GM18526 (cell line): ENCODE measurements around the gene C6orf120.
A peak's percentile ranks its signal among the peaks of the same experiment; 100 is the strongest.

Experiments
- POLR2A ChIP-seq: IDR thresholded peaks from 3 replicates; pipeline ENCODE4 v1.6.1; 2011; ENCODE audit not compliant: insufficient read length; ENCODE audit errors: extremely low read depth

Gene C6orf120

GRCh38 chr6:169745405-169745804 lies 43.5 kb downstream of the C6orf120 start:
- TF ChIP-seq POLR2A: no peak

DNA sequence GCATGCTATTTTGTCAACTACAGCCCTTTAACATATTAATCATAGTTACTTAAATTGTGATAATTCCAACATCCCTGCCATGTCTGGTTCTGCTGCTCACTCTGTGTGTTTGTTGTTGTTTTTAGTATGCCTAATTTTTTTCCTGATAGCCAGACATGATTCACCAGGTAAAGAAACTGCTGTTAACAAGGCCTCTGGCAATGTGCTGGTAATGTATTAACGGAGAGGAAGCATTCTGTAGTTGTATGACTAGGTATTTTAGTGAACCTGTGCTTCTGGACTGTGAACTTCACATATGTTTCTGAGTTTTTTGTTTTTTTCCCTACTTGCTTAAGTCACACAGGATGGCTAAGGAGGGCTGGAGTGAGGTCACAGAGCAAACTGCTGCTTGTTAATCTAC lies 44.6 kb downstream of the C6orf120 start:
- TF ChIP-seq POLR2A: no peak

DNA sequence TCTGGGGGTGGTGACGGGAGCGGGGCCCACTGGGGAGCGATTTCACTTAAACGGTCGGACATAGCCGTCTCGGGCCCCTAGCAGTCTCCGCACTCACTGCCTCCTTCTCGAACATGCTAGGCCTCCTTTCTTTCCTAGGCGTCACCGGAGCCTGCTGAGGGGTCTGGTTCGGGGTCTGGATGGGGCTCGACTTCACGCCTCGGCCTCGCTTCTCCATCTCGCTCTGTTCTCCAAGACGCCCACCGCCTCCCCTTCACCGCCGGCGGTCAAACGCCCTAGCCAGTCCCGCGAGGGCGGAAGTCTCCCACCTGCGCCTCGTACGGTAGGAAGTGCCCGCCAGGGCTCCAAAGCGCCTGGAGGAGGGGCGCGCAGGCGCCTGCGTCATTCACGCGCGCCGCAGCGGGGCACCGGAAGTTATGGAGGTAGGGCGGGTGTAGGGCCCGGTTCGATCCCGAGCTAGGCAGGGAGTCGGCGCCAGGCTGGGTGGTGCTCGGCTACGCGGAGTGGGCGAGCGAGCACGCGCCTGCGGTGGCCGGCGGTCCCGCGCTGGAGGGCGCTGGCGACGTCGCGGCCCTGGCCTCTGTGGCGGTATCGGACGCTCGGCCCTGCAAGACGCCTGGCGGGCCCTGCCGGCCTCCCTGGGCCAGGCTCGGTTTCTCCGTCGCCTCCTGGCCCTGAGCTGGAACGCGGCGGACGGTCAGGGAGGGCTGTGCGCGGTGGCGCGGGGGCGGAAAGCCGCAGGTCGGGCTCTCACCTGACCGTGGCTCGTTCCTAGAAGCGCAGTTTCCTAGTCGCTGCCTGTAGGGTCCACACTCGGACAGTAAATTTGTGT lies 49.5 kb downstream of the C6orf120 start, which contains the start of the genes DYNLT2 and ERMARD:
Gene DYNLT2 (minus strand): TSS at position 331 of the 832 bp plus-strand sequence. CDS start 114 bp downstream, at position 217.
Gene ERMARD (plus strand): TSS at position 381 of the 832 bp plus-strand sequence. CDS start 36 bp downstream, at position 417.
- peak; percentile 93 for TF ChIP-seq POLR2A

DNA sequence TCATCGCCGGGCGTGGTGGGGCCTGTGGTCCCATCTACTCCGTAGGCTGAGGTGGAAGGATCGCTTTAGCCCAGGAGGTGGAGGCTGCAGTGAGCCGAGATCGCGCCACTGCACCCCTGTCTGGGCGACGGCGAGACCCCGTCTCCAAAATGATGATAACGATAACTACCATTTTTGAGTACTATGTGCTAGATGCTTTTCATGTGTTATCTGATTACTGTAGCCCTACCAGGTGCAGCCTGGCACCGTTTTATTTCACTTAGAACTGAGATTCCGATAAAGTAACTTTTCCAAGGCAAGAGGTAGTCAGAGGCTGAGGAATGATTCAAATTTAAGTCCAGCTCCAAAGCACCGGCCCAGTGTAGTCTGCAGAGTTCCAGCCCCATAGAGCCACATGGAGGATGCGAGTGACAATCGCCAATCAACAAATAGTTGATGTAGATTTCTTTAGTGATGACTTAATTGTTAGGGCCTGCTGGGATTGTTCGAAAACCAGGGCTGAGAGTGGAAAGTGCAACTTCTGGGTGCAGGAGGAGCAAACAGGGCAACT lies 50.2 kb downstream of the C6orf120 start:
- TF ChIP-seq POLR2A: no peak
